GM18870 (cell line): ENCODE measurements around the gene PFDN5.

Source experiments
- ATAC-seq: cut with Tn5 transposase; IDR thresholded peaks from one replicate; pipeline ENCODE4 v1.9.1; 2021; ENCODE audit warnings: moderate library complexity; ENCODE audit not compliant: unreplicated experiment

PFDN5 gene

GRCh38 chr12:53295070-53295890 lies at the start of gene PFDN5:
PFDN5 (plus strand) TSS chr12:53295542; CDS start chr12:53295568, 26 bp downstream.
- ATAC-seq: peak; percentile 64

DNA sequence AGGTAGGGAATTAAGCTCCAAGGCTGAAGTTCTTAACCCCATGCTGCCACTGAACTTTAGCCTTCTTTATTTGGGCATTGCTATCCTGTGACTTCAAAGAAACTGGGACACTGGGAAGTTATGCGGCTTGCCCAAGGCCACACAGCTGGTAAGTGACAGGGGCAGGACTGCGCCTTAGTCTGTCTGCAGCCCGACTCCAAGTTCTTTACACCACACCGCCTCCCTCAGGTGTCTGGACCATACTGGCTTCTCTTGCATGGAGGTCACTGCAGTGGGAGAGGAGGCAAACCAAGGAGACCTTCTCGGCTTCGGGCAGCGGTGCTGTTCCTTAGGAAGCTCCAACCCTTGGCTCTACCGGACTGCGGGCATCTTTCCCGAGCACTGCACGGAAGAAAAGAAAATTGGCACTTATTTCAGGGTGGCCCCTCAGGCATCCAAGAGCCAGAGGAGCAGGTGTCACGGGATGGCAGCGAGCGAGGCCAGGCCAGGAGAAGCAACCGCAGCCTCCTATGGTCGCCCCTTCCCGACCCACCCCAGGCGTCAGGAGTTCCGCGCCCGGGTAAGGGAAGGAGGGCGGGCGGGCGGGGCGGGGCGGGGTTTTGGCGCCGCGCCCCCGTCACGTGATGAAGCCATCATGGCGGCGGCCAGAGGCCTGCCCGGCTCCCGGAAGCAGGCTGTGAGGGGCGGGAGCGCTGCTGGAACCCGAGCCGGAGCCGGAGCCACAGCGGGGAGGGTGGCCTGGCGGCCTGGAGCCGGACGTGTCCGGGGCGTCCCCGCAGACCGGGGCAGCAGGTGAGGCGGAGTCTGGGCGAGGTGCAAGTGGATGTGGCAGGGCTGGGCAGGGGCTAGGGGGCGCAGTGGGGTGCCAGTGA lies 43.6 kb upstream of the PFDN5 start:
- no peak for ATAC-seq

GRCh38 chr12:53252349-53252916 lies 42.9 kb upstream of the PFDN5 start:
- no peak for ATAC-seq

DNA sequence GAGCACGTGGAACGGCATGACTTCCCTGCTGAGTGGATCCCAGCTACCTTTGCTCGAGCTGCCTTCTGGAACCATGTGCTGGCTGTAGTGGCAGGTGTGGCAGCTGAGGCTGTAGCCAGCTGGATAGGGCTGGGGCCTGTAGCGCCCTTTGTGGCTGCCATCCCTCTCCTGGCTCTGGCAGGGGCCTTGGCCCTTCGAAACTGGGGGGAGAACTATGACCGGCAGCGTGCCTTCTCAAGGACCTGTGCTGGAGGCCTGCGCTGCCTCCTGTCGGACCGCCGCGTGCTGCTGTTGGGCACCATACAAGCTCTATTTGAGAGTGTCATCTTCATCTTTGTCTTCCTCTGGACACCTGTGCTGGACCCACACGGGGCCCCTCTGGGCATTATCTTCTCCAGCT lies 42.0 kb upstream of the PFDN5 start:
- ATAC-seq: no peak

- ATAC-seq: no peak
Measured at GRCh38 chr12:53254816-53255545, 40.4 kb upstream of the PFDN5 start.

DNA sequence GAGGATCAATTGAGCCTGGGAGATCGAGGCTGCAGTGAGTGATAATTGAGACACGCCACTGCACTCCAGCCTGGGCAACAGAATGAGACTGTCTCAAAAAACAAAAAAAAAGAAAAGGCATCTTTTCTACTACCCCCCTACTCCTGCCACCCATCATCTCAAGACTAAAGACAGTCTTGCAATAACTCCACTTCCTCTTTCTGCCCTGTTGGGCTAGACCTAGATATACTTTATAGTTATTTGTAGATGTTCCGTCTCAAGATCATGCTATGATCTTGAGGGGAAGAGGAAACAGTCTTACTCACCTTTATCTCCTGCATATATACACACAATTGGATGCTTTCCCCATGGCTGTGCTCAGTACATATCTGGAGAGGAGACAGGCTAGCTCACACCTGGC lies 39.3 kb upstream of the PFDN5 start:
- ATAC-seq: no peak

DNA sequence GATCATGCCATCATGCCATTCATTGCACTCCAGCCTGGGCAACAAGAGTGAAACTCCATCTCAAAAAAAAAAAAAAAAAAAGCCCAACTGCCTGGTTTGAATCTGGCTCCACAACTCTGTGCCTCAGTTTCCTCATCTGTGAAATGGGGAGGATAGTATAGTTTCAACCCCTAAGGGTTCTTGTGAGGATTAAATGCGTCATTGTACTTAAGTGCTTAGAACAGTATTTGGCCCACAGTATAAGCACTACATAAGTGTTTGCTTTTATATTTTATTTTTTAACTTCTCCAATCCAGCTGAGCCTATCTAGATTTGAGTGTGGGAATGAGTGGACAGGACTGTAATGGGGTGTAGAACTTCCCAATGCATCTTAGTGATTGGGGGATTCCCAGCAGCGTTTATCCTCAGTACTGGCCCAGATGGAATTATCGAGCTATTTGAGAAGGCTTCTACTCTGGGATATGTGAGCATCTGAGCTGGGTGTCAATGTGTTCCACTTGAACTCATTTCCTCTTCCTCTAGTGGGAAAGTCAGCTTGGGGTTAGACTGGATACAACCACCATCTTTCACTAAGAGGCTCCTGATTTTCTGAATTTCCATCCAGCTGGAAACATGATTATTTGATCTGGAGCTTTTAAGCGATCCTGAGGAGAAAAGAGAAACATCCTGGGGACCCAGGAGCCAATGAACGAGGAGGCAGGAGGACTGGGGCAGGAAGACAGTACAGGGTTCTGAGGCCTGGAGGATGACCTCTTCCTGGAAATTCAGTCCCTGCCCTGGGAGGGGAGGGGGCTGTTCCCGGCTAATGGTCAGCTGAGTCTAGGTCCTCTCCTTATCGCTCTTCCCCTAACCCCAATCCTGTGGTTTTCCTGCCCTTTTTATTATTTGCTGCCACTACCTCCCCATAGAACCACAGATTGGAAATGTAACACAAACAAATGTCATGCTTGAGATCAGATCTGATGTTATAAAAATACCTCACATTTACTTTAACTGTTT lies 36.5 kb upstream of the PFDN5 start:
- ATAC-seq: no peak

DNA sequence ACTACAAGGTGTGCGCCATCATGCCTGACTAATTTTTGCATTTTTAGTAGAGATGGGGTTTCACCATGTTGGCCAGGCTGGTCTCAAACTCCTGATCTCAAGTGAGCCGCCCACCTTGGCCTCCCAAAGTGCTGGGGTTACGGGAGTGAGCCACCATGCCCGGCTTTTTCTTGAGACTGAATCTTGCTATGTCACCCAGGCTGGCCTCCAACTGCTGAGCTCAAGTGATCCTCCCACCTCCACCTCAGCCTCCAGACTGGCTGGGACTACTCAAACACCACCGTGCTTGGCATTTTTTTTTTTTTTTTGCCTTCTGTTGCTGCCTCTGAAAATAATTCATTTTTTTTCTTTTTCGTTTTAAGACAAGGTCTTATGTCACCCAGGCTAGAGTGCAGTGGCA lies 35.5 kb upstream of the PFDN5 start:
- no peak for ATAC-seq

GRCh38 chr12:53265783-53266182 lies 29.6 kb upstream of the PFDN5 start:
- no peak for ATAC-seq

DNA sequence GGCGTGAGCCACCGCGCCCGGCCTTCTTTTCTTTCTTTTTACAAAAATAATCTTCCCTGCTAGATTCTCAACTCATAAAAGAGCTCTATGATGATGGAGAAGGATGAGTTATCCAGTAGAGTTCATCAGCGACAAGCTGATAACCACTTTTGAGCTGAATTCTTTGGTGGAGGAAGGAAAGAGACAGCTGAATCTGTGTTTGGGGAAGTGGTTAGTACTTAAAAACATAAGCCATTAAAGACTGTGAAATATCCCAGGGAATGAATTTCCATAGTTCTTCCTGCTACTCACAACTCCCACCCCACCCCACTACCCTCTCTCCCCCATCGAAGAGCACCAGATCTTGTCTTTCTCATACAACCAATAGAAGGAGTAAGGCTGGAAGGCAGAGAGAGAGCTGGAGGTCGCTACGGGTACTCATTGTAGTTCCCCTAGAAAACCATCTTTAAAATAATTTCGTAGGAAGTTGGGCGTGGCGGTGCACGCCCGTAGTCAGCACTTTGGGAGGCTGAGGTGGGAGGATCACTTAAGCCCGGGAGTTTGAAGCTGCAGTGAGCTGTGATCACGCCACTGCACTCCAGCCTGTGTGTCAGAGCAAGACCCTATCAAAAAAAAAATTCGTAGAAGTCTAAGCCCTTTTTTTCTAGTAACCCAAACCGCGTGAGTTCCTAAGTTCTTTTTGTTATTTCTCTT lies 27.9 kb upstream of the PFDN5 start:
- peak; percentile 11 for ATAC-seq

DNA sequence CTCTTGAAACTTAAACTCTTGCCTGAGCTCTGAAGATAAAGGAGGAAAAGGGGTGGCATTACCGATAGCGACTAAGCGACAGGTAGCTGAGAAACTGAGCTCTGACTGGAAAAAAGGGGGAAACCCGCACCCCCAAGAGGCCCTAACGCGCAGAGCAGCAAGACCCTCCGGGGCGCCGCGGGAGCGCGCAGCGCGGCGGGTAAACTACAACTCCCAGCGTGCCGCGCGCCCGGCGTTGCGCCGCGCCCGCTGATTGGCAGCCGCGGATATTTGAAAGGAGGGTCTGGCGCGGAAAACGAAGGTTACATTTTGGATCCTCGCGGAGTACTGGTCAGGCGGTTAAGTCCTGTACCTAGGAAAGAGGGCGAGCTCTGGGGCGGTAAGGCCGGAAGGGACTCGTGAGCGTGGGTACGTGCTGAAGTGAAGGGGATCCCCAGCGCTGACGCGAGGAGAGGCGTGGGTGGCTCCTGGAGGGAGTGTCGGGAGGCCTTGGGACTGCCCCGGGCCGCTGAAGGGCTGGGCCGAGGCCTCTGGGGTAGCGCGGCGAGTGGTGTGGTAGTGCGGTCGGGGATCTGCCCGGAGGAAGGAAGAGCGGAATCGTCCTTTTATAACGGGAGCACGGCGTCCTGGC lies 27.2 kb upstream of the PFDN5 start, which contains the start of gene ESPL1:
ESPL1 (plus strand) TSS at position 301 of the 631 bp plus-strand sequence. CDS start 468 bp downstream, outside the sequence.
- peak; percentile 58 for ATAC-seq

DNA sequence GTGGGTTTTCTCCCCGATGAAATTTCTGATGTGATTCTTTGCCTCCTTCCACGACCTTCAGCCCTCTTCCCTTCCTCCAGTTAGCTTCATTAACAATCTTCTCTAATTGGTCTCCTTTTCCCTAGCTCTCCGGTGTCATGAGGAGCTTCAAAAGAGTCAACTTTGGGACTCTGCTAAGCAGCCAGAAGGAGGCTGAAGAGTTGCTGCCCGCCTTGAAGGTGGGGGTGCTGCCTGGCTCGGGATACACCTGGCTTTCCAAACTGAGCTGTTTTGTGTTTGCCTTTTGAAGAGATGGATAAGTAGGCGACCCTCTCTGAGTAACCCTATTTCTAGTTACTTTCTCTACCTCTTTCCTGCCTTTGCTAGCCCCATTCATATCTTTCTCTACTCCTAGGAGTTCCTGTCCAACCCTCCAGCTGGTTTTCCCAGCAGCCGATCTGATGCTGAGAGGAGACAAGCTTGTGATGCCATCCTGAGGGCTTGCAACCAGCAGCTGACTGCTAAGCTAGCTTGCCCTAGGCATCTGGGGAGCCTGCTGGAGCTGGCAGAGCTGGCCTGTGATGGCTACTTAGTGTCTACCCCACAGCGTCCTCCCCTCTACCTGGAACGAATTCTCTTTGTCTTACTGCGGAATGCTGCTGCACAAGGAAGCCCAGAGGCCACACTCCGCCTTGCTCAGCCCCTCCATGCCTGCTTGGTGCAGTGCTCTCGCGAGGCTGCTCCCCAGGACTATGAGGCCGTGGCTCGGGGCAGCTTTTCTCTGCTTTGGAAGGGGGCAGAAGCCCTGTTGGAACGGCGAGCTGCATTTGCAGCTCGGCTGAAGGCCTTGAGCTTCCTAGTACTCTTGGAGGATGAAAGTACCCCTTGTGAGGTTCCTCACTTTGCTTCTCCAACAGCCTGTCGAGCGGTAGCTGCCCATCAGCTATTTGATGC lies 26.4 kb upstream of the PFDN5 start:
- ATAC-seq: no peak

DNA sequence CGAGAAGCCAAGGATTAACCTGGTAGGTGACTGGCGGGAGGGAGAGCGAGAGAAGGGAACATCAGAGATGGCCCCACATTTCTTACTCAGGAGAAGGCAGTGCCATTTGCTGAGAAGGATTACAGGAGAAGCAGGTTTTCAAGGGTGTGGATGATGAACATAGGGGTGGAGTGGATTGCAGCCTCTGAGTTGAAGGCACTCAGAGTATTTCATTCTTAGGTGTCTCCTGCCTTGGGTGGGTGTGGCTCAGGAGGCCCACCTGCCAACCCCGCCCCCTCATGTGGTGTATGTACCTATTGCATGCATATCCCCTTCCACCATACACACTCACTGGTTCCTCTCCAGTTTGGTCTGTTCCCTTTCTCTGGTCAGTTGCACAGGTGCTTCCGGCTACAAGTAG lies 20.9 kb upstream of the PFDN5 start:
- no peak for ATAC-seq

GRCh38 chr12:53276511-53276910 lies 18.8 kb upstream of the PFDN5 start:
- no peak for ATAC-seq

DNA sequence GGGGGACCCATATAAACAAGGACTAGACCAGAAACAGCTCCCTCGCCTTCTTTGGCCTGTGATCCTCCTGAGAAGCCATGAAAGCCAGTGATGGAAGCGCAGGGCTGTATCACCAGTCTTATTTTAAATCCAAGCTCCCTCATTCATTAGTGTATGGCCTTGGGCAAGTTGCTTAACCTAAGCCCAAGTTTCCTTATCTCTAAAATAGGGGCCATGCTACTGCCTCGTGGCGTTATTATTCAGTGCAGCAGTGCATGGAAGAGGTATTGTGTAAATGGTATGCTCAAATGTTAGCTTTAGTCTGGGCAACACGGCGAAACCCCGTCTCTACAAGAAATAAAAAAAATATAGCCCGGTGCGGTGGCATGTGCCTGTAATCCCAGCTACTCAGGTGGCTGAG lies 17.4 kb upstream of the PFDN5 start:
- ATAC-seq: no peak

DNA sequence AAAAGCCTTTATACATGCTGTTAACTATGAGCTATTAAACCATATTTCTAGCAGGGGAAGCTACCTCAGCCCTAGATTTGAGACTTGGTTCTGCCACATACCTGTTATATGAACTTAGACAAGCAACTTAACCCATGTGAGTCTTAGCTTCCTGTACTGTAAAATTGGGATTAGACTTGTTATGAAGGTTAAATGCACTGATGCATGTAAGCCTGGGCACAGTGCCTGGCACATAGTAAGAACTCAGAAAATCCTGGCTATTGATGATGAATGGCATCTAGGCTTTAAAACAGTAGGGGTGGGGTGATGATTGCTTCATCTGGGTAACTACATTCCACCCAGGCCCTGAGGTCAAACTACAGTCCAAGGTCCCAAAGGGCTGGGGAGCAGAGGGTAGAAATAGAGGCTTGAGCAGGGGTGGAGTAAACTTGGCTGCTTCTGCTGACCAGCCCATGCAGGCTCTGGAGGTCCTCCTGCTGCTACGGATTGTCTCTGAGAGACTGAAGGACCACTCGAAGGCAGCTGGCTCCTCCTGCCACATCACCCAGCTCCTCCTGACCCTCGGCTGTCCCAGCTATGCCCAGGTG lies 16.0 kb upstream of the PFDN5 start:
- no peak for ATAC-seq

- no peak for ATAC-seq
Measured at GRCh38 chr12:53279888-53280498, 15.3 kb upstream of the PFDN5 start.
